Tibial nerve (tissue), 4 donors: ENCODE data around the gene SPTSSA. TPM values are rescaled to one million over a fixed set of nuclear protein-coding genes. Genes with fewer than 3 reads are reported as not detected.

Experiments
- DNase-seq, 2 donors: peaks; one replicate each; pipeline ENCODE4 v3.0.0-alpha.2; 2019; ENCODE audit warnings: low spot score in 2 of 2
- H3K27ac ChIP-seq, 4 donors: fragments of 200-600 bp; sonication (generic) in 3 of 4; one replicate each; pipeline ENCODE4 v1.5.1; 2017 to 2019; ENCODE audit warnings: mild to moderate bottlenecking in 1 of 4
- H3K27me3 ChIP-seq, 2 donors: fragments of 200-600 bp; sonication (generic) in 1 of 2; one replicate each; pipeline versions ENCODE4 v1.5.1 to v1.6.0; 2017 to 2019
- H3K36me3 ChIP-seq, 3 donors: fragments of 200-600 bp; sonication (generic); one replicate each; pipeline ENCODE4 v1.5.1; 2018 to 2019
- H3K4me1 ChIP-seq, 4 donors: fragments of 200-600 bp; sonication (generic) in 3 of 4; one replicate each; pipeline ENCODE4 v1.5.1; 2017 to 2019
- H3K4me3 ChIP-seq, 4 donors: fragments of 200-600 bp; sonication (generic) in 3 of 4; one replicate each; pipeline ENCODE4 v1.5.1; 2017 to 2019; ENCODE audit warnings: mild to moderate bottlenecking in 1 of 4, moderate library complexity in 1 of 4
- H3K9me3 ChIP-seq, 4 donors: fragments of 200-600 bp; sonication (generic) in 3 of 4; one replicate each; pipeline ENCODE4 v1.5.1; 2017 to 2019
- EP300 ChIP-seq, 2 donors: sonication (generic); formaldehyde crosslinking; IDR thresholded peaks; one replicate each; pipeline ENCODE4 v1.6.1; 2017; ENCODE audit warnings: antibody characterized with exemption in 2 of 2, mild to moderate bottlenecking in 1 of 2
- POLR2A ChIP-seq, 2 donors: fragments of 450-650 bp; IDR thresholded peaks; one replicate each; pipeline ENCODE4 v1.6.1; 2017; ENCODE audit warnings: antibody characterized with exemption in 2 of 2, mild to moderate bottlenecking in 2 of 2, moderate library complexity in 2 of 2
- WGBS, 2 donors: methylation state at CpG; one replicate each; pipeline ENCODE4 v1.1.5; 2018; 5-methylcytosine and 5-hydroxymethylcytosine counted together
- total RNA-seq, 4 donors: library from RNA; depleted of rRNA; stranded (reverse); fragments of >200 nt; gene quantifications; one replicate each; pipeline ENCODE4 v1.1.0, GENCODE V29; 2016
- TF ChIP-seq, protein P1 (sequence below), 5 experiments: fragments of 200-600 bp in 3 of 5; fragments of 450-650 bp in 2 of 5; sonication (generic) in 3 of 5; IDR thresholded peaks; one replicate each; pipeline ENCODE4 v1.5.1; 2016 to 2019; ENCODE audit warnings: antibody characterized with exemption in 5 of 5, mild to moderate bottlenecking in 3 of 5, moderate library complexity in 2 of 5

The SPTSSA gene
- total RNA-seq, 4 donors from 2014 or later, result 13.7 to 28.8 (median 19.6) TPM

- no peak for DNase-seq
- H3K36me3 ChIP-seq, result peaks cover 0 to 11% (median 0%) of the 10 kb centered on the region in 3 donors
- TF ChIP-seq, protein P1, sequence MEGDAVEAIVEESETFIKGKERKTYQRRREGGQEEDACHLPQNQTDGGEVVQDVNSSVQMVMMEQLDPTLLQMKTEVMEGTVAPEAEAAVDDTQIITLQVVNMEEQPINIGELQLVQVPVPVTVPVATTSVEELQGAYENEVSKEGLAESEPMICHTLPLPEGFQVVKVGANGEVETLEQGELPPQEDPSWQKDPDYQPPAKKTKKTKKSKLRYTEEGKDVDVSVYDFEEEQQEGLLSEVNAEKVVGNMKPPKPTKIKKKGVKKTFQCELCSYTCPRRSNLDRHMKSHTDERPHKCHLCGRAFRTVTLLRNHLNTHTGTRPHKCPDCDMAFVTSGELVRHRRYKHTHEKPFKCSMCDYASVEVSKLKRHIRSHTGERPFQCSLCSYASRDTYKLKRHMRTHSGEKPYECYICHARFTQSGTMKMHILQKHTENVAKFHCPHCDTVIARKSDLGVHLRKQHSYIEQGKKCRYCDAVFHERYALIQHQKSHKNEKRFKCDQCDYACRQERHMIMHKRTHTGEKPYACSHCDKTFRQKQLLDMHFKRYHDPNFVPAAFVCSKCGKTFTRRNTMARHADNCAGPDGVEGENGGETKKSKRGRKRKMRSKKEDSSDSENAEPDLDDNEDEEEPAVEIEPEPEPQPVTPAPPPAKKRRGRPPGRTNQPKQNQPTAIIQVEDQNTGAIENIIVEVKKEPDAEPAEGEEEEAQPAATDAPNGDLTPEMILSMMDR (IDR thresholded peaks at IDR 0.05), result no peak
- TF ChIP-seq EP300 (IDR thresholded peaks at IDR 0.05) (no peak), POLR2A (IDR thresholded peaks at IDR 0.05) (no peak)
- no peaks in the 10 kb centered on the region for H3K9me3 ChIP-seq
- WGBS, 2 donors, result 87 to 91% methylated on average over 9 to 11 of the region's 11 CpGs
- H3K27ac ChIP-seq, result no peak overlapping the region
- H3K27me3 ChIP-seq, result no peaks in the 10 kb centered on the region
- H3K4me1 ChIP-seq, result no peaks in the 10 kb centered on the region
- H3K4me3 ChIP-seq, result no peak overlapping the region
Observed at GRCh38 chr14:34426313-34427295, 35.4 kb downstream of the SPTSSA start.

DNA sequence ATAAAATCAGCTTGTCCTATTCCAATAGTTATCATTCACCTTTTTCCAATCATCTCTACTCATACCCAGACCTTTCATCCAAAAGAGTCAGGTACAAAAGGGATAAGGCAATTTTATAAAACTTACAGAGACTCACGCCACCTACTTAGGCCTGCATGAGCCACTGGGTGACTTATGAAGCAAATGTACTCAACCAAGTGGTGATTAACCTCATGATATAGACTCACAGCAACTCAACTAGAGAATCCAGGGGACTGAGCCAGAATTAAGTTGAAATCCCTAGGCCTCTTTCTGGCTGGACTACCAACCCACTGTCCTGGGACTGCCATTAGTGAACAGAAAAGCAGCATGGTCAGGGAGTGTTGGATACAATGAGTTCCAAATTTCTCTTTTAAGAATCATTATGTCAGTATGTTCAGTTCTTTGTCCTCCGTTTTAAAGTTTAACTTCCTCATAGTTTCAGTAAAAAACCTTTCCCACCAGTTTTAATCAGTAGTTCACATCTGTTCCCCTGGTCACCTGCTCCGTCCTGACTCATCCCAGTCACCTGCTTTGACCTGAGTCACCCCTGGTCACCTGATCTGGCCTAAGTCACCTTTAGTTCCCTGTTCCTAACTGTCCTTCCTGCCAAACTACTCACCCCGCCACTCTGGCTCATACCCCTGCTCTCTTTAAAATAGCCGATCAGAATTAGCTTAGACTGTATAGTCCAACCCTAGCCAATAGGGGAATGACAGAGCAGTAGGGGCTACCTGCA, 36.8 kb downstream of the SPTSSA start:
- Histone ChIP-seq H3K36me3 (no peaks in the 10 kb centered on the region), H3K27ac (no peak overlapping the region), H3K27me3 (no peaks in the 10 kb centered on the region), H3K4me3 (no peak overlapping the region), H3K4me1 (no peaks in the 10 kb centered on the region), H3K9me3 (peaks cover 0 to 13% (median 2%) of the 10 kb centered on the region in 4 donors)
- no peak for TF ChIP-seq POLR2A (IDR thresholded peaks at IDR 0.05)
- TF ChIP-seq, protein P1 (IDR thresholded peaks at IDR 0.05), result no peak
- no peak for TF ChIP-seq EP300 (IDR thresholded peaks at IDR 0.05)
- no peak for DNase-seq
- WGBS, 2 donors, result 84 to 87% methylated on average over 5 of the region's 5 CpGs

GRCh38 chr14:34424488-34424887, 37.6 kb downstream of the SPTSSA start:
- H3K27ac ChIP-seq, result no peak overlapping the region
- H3K9me3 ChIP-seq, result peaks cover 0 to 20% (median 4%) of the 10 kb centered on the region in 4 donors
- H3K4me1 ChIP-seq, result no peaks in the 10 kb centered on the region
- no peaks in the 10 kb centered on the region for H3K36me3 ChIP-seq
- no peaks in the 10 kb centered on the region for H3K27me3 ChIP-seq
- no peak overlapping the region for H3K4me3 ChIP-seq
- WGBS, 2 donors, result 94 to 100% methylated on average over 2 of the region's 2 CpGs
- TF ChIP-seq, protein P1 (IDR thresholded peaks at IDR 0.05), result no peak
- TF ChIP-seq POLR2A (IDR thresholded peaks at IDR 0.05) (no peak), EP300 (IDR thresholded peaks at IDR 0.05) (no peak)
- no peak for DNase-seq

GRCh38 chr14:34423445-34423844, 38.6 kb downstream of the SPTSSA start:
- H3K27ac ChIP-seq, result no peak overlapping the region
- no peak for DNase-seq
- TF ChIP-seq, protein P1 (IDR thresholded peaks at IDR 0.05), result no peak
- TF ChIP-seq POLR2A (IDR thresholded peaks at IDR 0.05) (no peak), EP300 (IDR thresholded peaks at IDR 0.05) (no peak)
- no peaks in the 10 kb centered on the region for H3K36me3 ChIP-seq
- H3K4me1 ChIP-seq, result no peaks in the 10 kb centered on the region
- no peaks in the 10 kb centered on the region for H3K27me3 ChIP-seq
- WGBS, 2 donors, result 67 to 70% methylated on average over 2 of the region's 2 CpGs
- H3K9me3 ChIP-seq, result peaks cover 0 to 20% (median 4%) of the 10 kb centered on the region in 4 donors
- H3K4me3 ChIP-seq, result no peak overlapping the region
